KMS-11 (cell line): Measurements from ENCODE around the gene POLR2M.
A peak's percentile ranks its signal among the peaks of the same experiment; 100 is the strongest.

Experiments used
- H2AFZ ChIP-seq: fragments of 200-600 bp; sonication (generic); 2 replicates; pipeline ENCODE4 v1.6.1; 2016; ENCODE audit warnings: antibody characterized with exemption, mixed run types, low read depth
- H3K27ac ChIP-seq: fragments of 200-600 bp; sonication (generic); 2 replicates; pipeline ENCODE4 v1.6.1; 2016; ENCODE audit warnings: mild to moderate bottlenecking, mixed run types
- H3K27me3 ChIP-seq: fragments of 200-600 bp; sonication (generic); 2 replicates; pipeline ENCODE4 v1.6.1; 2017; ENCODE audit warnings: mild to moderate bottlenecking, low read depth, mixed run types, moderate library complexity; ENCODE audit not compliant: insufficient read depth
- H3K36me3 ChIP-seq: fragments of 200-600 bp; sonication (generic); 2 replicates; pipeline ENCODE4 v1.6.1; 2017; ENCODE audit warnings: mild to moderate bottlenecking, mixed run types; ENCODE audit not compliant: insufficient read depth
- H3K4me1 ChIP-seq: fragments of 200-600 bp; sonication (generic); 2 replicates; pipeline ENCODE4 v1.6.1; 2016; ENCODE audit warnings: mild to moderate bottlenecking, low read depth, mixed run types; ENCODE audit not compliant: poor library complexity, severe bottlenecking
- H3K4me2 ChIP-seq: fragments of 200-600 bp; sonication (generic); 2 replicates; pipeline ENCODE4 v1.7.0; 2016; ENCODE audit warnings: mild to moderate bottlenecking, mixed run types
- H3K4me3 ChIP-seq: fragments of 200-600 bp; sonication (generic); IDR thresholded peaks from 2 replicates; pipeline ENCODE4 v1.6.1; 2017; ENCODE audit warnings: low read depth, low read length, mixed read lengths; ENCODE audit not compliant: insufficient read depth
- H3K79me2 ChIP-seq: fragments of 200-600 bp; sonication (generic); 2 replicates; pipeline ENCODE4 v1.6.1; 2016; ENCODE audit warnings: low read depth, mixed run types; ENCODE audit not compliant: insufficient read depth
- H3K9ac ChIP-seq: fragments of 200-600 bp; sonication (generic); 2 replicates; pipeline ENCODE4 v1.6.1; 2016; ENCODE audit warnings: mild to moderate bottlenecking, mixed run types
- H4K20me1 ChIP-seq: fragments of 200-600 bp; sonication (generic); 2 replicates; pipeline ENCODE4 v1.6.1; 2016; ENCODE audit warnings: mild to moderate bottlenecking, mixed run types; ENCODE audit not compliant: insufficient read depth
- TF ChIP-seq, protein P1 (sequence below): fragments of 200-600 bp; sonication (generic); conservative IDR thresholded peaks from 2 replicates; pipeline ENCODE4 v1.6.1; 2017; ENCODE audit warnings: low read depth, mild to moderate bottlenecking, antibody characterized with exemption, low read length, moderate library complexity, mixed read lengths

POLR2M gene

DNA sequence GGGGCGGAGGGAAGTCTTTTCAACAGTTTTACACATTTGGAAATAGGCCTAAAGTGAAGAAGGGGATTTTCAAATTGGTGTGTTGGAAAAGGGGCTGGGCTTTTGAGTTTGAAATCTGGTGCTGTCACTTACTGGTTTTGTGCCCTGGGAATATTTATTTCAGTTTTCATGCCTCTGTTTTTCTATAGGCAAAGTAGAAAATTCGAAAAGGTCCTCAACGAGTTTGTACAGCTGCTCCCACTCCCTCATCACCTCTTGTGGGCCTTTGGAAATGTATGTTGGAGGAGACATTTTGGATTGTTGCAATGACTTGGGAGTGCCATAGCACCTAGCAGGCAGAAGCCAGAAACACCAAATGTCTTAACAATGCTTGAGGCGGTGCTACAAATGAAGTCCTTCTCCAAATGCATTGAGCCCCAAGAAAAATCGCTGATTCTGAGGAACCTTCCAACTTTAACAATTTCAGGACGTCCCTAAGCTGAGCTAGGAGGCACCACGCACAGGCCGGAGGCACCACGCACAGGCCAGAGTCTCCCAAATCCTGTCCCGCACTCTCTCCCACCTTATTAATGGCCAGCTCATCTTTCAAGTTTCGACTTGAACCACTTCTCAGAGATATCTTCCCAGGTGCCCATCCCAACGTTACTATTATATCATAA, 639 bp upstream of the POLR2M start:
- H3K27me3 ChIP-seq, result no peaks in the 10 kb centered on the region

DNA sequence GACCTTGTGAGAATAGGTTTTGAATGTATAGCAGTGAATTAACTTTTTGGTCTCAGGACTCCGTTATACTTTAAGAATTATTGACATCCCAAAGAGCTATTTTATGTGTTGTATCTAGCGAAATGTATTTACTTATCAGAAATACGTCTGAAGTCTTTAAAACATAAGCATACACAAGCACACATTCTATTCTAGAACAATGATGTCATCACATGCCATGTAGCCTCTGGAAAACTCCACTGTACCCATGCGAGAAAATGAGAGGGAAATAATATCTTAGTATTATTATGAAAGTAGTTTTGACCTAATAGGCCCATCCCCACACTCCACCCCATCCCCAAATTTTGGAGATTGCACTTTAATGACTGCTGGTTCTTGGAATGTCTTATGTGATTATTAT, 1.5 kb downstream of the POLR2M start:
- H3K4me2 ChIP-seq, result peak overlapping the region; percentile 59
- H3K79me2 ChIP-seq, result peaks cover 33% of the 10 kb centered on the region
- H3K36me3 ChIP-seq, result no peaks in the 10 kb centered on the region
- H4K20me1 ChIP-seq, result no peaks in the 10 kb centered on the region
- H3K4me1 ChIP-seq, result peaks cover 33% of the 10 kb centered on the region
- H3K9ac ChIP-seq, result no peak overlapping the region
- H3K27ac ChIP-seq, result no peak overlapping the region
- no peaks in the 10 kb centered on the region for H3K27me3 ChIP-seq
- TF ChIP-seq, protein P1, sequence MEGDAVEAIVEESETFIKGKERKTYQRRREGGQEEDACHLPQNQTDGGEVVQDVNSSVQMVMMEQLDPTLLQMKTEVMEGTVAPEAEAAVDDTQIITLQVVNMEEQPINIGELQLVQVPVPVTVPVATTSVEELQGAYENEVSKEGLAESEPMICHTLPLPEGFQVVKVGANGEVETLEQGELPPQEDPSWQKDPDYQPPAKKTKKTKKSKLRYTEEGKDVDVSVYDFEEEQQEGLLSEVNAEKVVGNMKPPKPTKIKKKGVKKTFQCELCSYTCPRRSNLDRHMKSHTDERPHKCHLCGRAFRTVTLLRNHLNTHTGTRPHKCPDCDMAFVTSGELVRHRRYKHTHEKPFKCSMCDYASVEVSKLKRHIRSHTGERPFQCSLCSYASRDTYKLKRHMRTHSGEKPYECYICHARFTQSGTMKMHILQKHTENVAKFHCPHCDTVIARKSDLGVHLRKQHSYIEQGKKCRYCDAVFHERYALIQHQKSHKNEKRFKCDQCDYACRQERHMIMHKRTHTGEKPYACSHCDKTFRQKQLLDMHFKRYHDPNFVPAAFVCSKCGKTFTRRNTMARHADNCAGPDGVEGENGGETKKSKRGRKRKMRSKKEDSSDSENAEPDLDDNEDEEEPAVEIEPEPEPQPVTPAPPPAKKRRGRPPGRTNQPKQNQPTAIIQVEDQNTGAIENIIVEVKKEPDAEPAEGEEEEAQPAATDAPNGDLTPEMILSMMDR, result no peak
- no peak overlapping the region for H3K4me3 ChIP-seq
- no peak overlapping the region for H2AFZ ChIP-seq

More for the DNA sequence above, 639 bp upstream of the POLR2M start:
- peak overlapping the region; percentile 89 for H3K27ac ChIP-seq
- peak overlapping the region; percentile 61 for H3K4me2 ChIP-seq
- peak overlapping the region; percentile 86 for H2AFZ ChIP-seq
- H3K4me1 ChIP-seq, result peaks cover 38% of the 10 kb centered on the region
- H3K36me3 ChIP-seq, result no peaks in the 10 kb centered on the region
- H4K20me1 ChIP-seq, result no peaks in the 10 kb centered on the region
- no peak overlapping the region for H3K4me3 ChIP-seq
- TF ChIP-seq, protein P1, result no peak
- H3K9ac ChIP-seq, result peak overlapping the region; percentile 99
- H3K79me2 ChIP-seq, result peaks cover 33% of the 10 kb centered on the region

DNA sequence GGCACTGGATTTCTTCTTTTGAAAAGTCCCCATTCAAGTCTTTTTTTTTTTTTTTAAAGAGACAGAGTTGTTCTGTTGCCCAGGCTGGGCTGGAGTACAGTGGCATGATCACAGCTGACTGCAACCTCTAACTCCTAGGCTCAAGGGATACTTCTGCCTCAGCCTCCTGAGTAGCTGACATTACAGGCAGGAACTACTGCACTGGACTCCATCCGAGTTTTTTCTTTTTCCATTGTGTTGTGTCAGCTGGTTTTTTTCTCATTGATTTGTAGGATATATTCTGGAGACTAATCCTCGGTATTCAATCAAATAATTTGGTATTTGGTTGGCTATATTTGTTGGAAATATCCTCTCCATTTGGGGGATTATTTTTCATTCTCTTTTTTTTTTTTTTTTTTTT, 11.8 kb downstream of the POLR2M start:
- Histone ChIP-seq H3K27ac (no peak overlapping the region), H2AFZ (no peak overlapping the region), H3K4me1 (no peaks in the 10 kb centered on the region), H3K36me3 (no peaks in the 10 kb centered on the region), H3K4me2 (no peak overlapping the region), H3K4me3 (no peak overlapping the region), H3K9ac (no peak overlapping the region), H4K20me1 (no peaks in the 10 kb centered on the region), H3K79me2 (no peaks in the 10 kb centered on the region), H3K27me3 (no peaks in the 10 kb centered on the region)
- TF ChIP-seq, protein P1, result no peak

DNA sequence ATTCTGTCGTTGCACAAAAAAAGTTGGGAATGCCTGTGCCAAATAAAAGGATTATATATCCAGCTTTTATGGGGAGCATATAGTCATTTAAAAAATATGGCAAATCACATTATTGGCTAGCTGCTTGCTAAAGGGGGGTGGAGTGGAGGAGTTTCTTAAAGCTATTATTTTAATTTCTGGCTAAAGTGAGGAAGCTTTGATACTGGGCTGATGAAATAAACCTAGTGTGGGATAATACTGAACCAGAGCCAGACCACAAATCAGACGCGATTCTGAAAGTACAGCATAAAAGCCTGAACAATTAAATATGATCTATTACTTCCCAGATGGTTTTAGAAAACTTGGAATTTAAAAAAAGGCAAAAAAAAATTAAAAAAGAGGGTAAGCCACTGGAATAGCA, 14.4 kb downstream of the POLR2M start:
- H3K27ac ChIP-seq, result no peak overlapping the region
- no peaks in the 10 kb centered on the region for H3K4me1 ChIP-seq
- H3K4me2 ChIP-seq, result no peak overlapping the region
- H3K79me2 ChIP-seq, result no peaks in the 10 kb centered on the region
- H3K9ac ChIP-seq, result no peak overlapping the region
- no peaks in the 10 kb centered on the region for H4K20me1 ChIP-seq
- H3K36me3 ChIP-seq, result no peaks in the 10 kb centered on the region
- H3K4me3 ChIP-seq, result no peak overlapping the region
- H2AFZ ChIP-seq, result no peak overlapping the region
- H3K27me3 ChIP-seq, result no peaks in the 10 kb centered on the region
- TF ChIP-seq, protein P1, result no peak
